ENCODE results near the gene MTF1.

DNA sequence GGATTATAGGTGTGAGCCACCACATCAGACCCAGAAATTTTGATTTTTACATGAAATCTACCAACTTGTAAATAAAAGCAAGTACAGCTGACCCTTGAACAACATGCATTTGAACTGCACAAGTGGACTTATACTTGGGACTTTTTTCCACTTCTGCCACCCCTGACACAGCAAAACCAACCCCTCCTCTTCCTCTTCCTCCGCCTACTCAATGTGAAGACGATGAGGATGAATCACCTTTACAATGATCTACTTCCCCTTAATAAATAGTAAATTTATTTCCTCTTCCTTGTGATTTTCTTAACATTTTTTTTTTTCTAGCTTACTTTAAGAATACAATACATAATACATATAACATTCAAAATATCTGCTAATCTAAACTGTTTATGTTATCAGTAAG is 33.9 kb downstream of the MTF1 start:
- TF ChIP-seq POLR2A (IDR thresholded peaks at IDR 0.05) (no peak), POLR2AphosphoS5 (IDR thresholded peaks at IDR 0.05) (no peak)
- TF ChIP-seq, protein P1, sequence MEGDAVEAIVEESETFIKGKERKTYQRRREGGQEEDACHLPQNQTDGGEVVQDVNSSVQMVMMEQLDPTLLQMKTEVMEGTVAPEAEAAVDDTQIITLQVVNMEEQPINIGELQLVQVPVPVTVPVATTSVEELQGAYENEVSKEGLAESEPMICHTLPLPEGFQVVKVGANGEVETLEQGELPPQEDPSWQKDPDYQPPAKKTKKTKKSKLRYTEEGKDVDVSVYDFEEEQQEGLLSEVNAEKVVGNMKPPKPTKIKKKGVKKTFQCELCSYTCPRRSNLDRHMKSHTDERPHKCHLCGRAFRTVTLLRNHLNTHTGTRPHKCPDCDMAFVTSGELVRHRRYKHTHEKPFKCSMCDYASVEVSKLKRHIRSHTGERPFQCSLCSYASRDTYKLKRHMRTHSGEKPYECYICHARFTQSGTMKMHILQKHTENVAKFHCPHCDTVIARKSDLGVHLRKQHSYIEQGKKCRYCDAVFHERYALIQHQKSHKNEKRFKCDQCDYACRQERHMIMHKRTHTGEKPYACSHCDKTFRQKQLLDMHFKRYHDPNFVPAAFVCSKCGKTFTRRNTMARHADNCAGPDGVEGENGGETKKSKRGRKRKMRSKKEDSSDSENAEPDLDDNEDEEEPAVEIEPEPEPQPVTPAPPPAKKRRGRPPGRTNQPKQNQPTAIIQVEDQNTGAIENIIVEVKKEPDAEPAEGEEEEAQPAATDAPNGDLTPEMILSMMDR (IDR thresholded peaks at IDR 0.05), result no peak

Measured in breast epithelium (tissue), 3 donors.